Ureter (tissue), 1 donor: ENCODE measurements around the gene SPRYD7. TPM values are rescaled to one million over a fixed set of nuclear protein-coding genes. Genes with fewer than 3 reads are reported as not detected.
"Not testable (repeated sequence)": the region's sequence is repeated elsewhere in the genome, so short reads cannot be mapped to it uniquely, and the experiment has no call there.

Experiments used
- DNase-seq: peaks from one replicate; pipeline ENCODE4 v3.0.0-alpha.2; 2020; ENCODE audit warnings: low spot score
- total RNA-seq: library from RNA; stranded (reverse); gene quantifications from one replicate; pipeline ENCODE4 v1.2.4, GENCODE V29; 2023
- donor health status: DM: yes; HTN: yes; CAD: no.

Gene SPRYD7, protein sequence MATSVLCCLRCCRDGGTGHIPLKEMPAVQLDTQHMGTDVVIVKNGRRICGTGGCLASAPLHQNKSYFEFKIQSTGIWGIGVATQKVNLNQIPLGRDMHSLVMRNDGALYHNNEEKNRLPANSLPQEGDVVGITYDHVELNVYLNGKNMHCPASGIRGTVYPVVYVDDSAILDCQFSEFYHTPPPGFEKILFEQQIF
- total RNA-seq: 9.4 TPM

DNA sequence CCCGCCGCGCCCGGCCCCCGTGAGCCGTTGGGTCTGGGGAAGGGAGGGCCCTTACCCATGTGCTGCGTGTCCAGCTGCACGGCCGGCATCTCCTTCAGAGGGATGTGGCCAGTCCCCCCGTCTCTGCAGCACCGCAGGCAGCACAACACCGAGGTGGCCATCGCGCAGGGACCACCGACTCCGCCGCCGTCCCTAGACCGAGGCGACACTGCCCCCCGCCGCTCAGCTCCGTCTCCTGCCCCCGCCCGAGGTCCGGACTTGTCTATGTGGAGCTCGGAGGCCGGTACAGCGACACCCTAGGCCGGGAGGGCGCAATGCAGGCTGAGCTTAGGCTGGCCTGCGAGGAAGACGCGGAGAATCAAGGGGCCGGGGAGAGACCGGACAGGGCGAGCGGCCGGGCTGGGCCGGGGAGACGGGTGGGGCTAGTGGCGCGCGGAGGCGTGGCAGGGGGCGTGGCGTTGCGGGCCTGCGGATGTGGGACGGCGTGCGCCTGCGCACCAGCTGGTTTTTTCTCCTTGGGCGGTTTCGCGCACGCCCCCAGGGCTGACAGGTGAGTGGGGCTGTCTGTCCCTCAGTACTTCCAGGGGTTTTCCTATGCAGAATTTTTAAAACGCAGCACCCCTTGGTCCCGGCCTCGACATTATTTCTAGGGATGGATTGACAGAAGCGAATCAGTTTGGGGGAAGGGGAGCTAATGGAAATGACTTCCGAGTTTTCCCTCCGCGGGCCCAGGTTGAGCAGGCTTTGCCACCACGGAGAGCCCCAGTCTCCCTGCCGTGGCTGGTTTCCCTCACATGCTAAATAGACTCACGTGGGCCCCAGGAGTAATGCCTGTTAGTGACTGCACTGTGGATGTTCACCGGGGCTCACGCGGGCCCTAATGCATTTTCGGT, at the start of gene SPRYD7:
Gene SPRYD7 (minus strand): TSS at position 266 of the 893 bp plus-strand sequence. CDS start 105 bp downstream, at position 161.
- peak; percentile 99 for DNase-seq

GRCh38 chr13:49985129-49985528, 49.0 kb upstream of the SPRYD7 start:
- no peak for DNase-seq

DNA sequence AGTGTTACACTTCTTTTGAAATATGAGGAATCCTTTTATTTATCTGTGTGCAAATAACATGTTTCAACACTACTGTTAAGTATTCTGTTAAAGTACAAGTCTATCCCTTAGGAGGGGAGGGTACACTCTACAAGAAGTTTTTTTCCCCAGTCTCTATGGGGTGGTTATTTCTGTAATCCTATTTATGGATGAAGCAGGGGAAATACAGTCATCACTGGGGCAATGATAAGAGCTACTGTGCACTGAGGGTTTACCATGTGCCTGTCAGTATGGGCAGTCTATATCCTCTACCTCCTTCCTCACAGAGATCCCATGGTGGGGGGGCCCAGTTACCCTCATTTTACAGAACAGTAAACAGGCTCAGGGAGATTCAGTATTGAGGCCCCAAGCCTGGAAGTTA, 44.1 kb upstream of the SPRYD7 start:
- no peak for DNase-seq

GRCh38 chr13:49977992-49978391, 41.9 kb upstream of the SPRYD7 start:
- no peak for DNase-seq

DNA sequence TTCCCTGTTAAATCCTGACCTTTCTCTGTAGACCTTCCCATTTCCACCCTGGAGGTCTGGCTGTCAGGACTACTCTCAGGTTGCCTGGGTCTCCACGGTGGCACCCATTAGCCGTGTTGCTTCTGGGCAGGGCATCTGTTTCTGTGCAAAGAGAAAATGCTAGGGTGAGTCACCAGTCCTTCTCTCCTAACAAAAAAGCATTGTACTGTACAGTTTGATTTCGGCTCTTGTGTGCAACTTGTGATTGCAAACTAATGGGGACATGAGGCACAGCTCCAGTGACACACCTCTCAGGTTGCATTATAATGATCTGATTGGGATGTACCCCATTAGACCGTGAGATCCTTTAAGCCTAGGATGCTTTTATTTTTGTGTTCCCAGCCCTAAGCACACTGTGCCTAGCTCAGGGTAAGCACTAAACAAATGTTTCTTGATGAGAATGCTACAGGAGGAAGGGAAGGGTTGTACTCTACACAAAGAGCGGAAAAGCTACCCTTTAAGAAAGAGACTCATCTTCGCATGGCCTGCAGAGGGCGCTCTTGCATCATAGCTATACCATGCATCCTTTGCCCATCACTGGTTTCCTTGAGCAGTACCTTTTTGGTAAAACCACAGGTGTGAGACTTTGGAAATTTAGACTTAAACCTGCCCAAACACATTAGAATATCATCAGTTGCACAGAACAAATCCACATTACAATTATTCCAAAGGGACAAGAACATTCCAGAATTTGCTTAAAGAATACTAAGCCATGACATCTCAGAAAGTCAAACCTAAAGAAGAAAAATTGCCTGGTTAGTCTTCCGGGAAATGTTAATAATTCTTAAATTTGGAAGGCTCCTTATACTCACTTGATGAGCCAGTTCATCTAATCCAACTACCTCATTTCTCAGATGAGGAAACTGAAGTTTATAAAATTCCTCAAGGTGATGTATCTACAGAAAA, 40.4 kb upstream of the SPRYD7 start:
- peak; percentile 72 for DNase-seq

- no peak for DNase-seq
Observed at GRCh38 chr13:49975826-49976225, 39.7 kb upstream of the SPRYD7 start.

GRCh38 chr13:49972709-49973108, 36.6 kb upstream of the SPRYD7 start:
- DNase-seq: no peak

GRCh38 chr13:49967456-49967855, 31.3 kb upstream of the SPRYD7 start:
- no peak for DNase-seq

GRCh38 chr13:49958321-49958720, 22.2 kb upstream of the SPRYD7 start:
- DNase-seq: no peak

GRCh38 chr13:49956131-49956530, 20.0 kb upstream of the SPRYD7 start:
- DNase-seq: no peak

- no peak for DNase-seq
Observed at GRCh38 chr13:49954674-49955455, 18.7 kb upstream of the SPRYD7 start.

GRCh38 chr13:49953560-49953959, 17.4 kb upstream of the SPRYD7 start:
- DNase-seq: no peak

- DNase-seq: no peak
Observed at GRCh38 chr13:49951754-49952535, 15.8 kb upstream of the SPRYD7 start.

DNA sequence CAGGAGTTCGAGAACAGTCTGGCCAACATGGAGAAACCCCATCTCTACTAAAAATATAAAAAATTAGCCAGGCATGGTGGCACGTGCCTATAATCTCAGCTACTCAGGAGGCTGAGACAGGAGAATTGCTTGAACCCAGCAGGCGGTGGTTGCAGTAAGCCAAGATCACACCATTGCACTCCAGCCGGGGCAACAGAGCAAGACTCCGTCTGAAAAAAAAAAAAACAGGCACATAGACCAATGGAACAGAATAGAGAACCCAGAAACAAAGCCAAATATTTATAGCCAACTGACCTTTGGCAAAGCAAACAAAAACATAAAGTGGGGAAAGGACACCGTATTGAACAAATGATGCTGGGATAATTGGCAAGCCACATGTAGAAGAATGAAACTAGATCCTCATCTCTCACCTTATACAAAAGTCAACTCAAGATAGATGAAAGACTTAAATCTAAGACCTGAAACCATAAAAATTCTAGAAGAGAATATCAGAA, 12.7 kb upstream of the SPRYD7 start:
- DNase-seq: not testable (repeated sequence)

DNA sequence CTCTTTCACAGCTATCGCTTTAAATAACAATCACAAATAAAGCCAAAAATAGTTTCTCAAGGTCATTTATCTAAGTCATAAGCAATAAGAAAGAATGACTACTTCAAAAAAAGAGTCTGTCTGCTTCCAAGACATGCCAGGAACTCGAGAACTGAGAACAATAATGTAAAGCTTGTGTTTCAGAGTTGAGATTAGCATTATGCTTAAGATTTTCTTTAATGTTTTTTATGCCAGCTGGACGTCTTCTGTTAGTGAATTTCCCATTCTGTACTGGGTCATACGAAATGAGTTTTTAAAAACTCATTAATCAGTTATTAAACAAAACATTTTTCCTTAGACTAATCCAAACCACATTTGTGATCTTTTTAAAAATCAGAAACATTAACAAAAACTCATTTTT, 3.2 kb upstream of the SPRYD7 start:
- DNase-seq: no peak

GRCh38 chr13:49938921-49939320, 2.8 kb upstream of the SPRYD7 start:
- no peak for DNase-seq

DNA sequence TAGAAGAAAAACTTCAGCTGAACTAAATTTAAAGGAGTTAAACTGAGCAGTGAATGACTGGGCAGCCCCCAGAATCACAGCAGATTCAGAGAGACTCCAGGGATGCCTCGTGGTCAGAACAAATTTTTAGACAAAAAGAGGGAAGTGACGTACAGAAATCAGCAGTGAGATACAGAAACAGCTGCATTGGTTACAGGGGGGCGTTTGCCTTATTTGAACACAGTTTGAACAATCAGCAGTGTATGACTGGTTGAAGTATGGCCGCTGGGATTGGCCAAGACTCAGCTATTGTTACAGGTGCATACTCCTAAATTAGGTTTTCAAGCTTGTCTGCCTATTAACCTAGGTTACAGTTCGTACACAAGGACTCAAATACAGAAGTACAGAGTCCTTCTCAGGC, 2.2 kb upstream of the SPRYD7 start:
- DNase-seq: no peak

- DNase-seq: no peak
Observed at GRCh38 chr13:49936968-49937273, 781 bp upstream of the SPRYD7 start.

DNA sequence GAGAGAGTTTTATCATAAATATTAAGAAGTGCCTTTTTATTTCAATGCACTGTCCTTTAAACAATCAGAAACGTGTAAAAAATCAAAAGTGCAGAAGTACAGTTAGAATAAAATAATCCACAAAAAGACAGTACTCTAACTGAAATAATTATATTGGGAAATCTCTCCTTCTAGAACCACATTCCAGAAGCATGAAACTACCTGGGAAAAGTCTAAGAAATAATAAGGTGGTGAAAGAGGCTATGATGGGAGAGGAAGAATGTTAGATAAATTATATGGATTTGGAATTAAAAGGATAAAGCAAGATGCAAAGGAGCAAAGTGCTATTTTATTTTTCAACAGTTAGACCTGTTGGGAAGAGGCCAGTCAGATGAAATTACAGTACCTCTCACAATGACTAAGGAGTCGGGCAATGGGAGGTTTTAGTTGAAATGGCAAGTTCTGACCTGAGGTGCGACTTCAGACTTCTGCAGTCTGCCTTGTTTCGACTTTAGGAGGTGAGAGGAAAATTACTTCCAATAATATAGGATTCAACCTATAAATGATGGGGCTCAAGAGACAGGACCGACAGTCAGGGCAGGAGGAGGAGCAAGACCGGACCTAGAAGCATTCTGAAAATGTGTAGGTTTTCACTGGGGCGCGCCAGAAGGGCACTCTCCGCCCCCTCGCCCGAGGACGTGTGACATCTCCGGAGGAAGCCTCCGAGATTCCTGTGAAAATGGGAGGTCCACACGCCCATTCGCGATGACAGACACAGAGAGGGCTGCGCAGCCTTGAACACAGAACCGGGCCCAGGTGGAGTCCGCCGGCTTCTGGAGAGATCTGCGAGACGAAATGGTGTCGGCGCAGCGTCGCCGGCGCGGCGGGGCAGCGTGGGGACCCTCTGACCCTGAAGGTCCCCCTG, 717 bp downstream of the SPRYD7 start:
- peak; percentile 48 for DNase-seq
